Caco-2 (cell line): ENCODE measurements around the gene PIEZO1. TPM values are rescaled to one million over a fixed set of nuclear protein-coding genes. Genes with fewer than 3 reads are reported as not detected.

ENCODE experiments used
- BruUV-seq: library from RNA; stranded (reverse); fragments of 400-500 nt; replicated peaks from 2 replicates; lab custom pipeline; 2021; lab: Mats Ljungman, UMichigan
- CTCF ChIA-PET: fragments of 300-600 bp; sonication (Branson Sonifier 250); formaldehyde crosslinking; loops from one replicate; lab custom pipeline; 2022; ENCODE audit warnings: antibody characterized with exemption; lab: Charles Lee
- POLR2A ChIA-PET: fragments of 300-600 bp; sonication (Branson Sonifier 250); formaldehyde crosslinking; loops from one replicate; lab custom pipeline; 2022; ENCODE audit warnings: antibody characterized with exemption; lab: Charles Lee
- DNase-seq, 2 experiments: peaks; one replicate each; pipeline versions ENCODE4 v3.0.0 to v3.0.0-alpha.2; 2020 to 2022
- H3K27me3 ChIP-seq: replicated peaks from 2 replicates; pipeline ENCODE4 v1.6.0; 2011; ENCODE audit warnings: low read length; ENCODE audit not compliant: control insufficient read depth, insufficient read depth
- H3K36me3 ChIP-seq: 2 replicates; pipeline ENCODE4 v1.5.1; 2011; ENCODE audit warnings: low read length; ENCODE audit not compliant: control insufficient read depth, insufficient read depth
- H3K4me1 ChIP-seq: fragments of 250-450 bp; sonication (Bioruptor Pico); 2 replicates; pipeline ENCODE4 v1.5.1; 2020; ENCODE audit warnings: mild to moderate bottlenecking
- H3K4me3 ChIP-seq: 2 replicates; pipeline ENCODE4 v1.5.1; 2011; ENCODE audit warnings: low read depth, mild to moderate bottlenecking, control low read depth, low read length
- H3K9me3 ChIP-seq: fragments of 250-450 bp; sonication (Bioruptor Pico); 2 replicates; pipeline ENCODE4 v1.5.1; 2020; ENCODE audit warnings: mild to moderate bottlenecking, moderate library complexity
- H3K27ac Mint-ChIP-seq: one replicate; pipeline ENCODE4 v1.8.0; 2022; ENCODE audit warnings: mixed read lengths; ENCODE audit not compliant: unreplicated experiment
- H3K27me3 Mint-ChIP-seq: one replicate; pipeline ENCODE4 v1.8.0; 2022; ENCODE audit warnings: mixed read lengths; ENCODE audit not compliant: insufficient read depth, unreplicated experiment
- H3K36me3 Mint-ChIP-seq: one replicate; pipeline ENCODE4 v1.8.0; 2022; ENCODE audit warnings: mild to moderate bottlenecking, mixed read lengths; ENCODE audit not compliant: insufficient read depth, unreplicated experiment
- H3K4me1 Mint-ChIP-seq: one replicate; pipeline ENCODE4 v1.8.0; 2022; ENCODE audit warnings: low read depth, mixed read lengths; ENCODE audit not compliant: unreplicated experiment
- H3K4me3 Mint-ChIP-seq: one replicate; pipeline ENCODE4 v1.8.0; 2022; ENCODE audit warnings: mild to moderate bottlenecking, moderate library complexity, mixed read lengths; ENCODE audit not compliant: unreplicated experiment
- H3K9me3 Mint-ChIP-seq: one replicate; pipeline ENCODE4 v1.8.0; 2022; ENCODE audit warnings: mixed read lengths; ENCODE audit not compliant: unreplicated experiment
- intact Hi-C: fragments of 100-400 bp; cut with micrococcal nuclease; formaldehyde crosslinking; loops from one replicate; pipeline ENCODE4 v1.10.0; 2022; ENCODE audit not compliant: unreplicated experiment
- total RNA-seq: library from RNA; stranded (reverse); gene quantifications from 2 replicates; pipeline ENCODE4 v1.2.3, GENCODE V29; 2022
- TF ChIP-seq, protein P1 (sequence below), 2 experiments: fragments of 200-600 bp in 1 of 2; IDR thresholded peaks; 1 replicate in 1 of 2; 2 replicates in 1 of 2; pipeline versions ENCODE4 v1.5.1 to v1.8.0; 2011 to 2022; ENCODE audit warnings: antibody characterized with exemption in 1 of 2, control low read depth in 1 of 2, inconsistent platforms in 1 of 2, low read depth in 1 of 2, low read length in 1 of 2, mild to moderate bottlenecking in 1 of 2, moderate library complexity in 1 of 2; ENCODE audit not compliant: insufficient read depth in 1 of 2, severe bottlenecking in 1 of 2, unreplicated experiment in 1 of 2

PIEZO1 gene
- total RNA-seq, 1 experiment from 2014 or later = 248 TPM

- DNase-seq = no peak
- Histone ChIP-seq H3K9me3 (no peaks in the 10 kb centered on the region), H3K36me3 (no peaks in the 10 kb centered on the region), H3K27me3 (no peaks in the 10 kb centered on the region), H3K4me3 (no peak overlapping the region), H3K4me1 (peaks cover 58% of the 10 kb centered on the region)
- TF ChIP-seq, protein P1, sequence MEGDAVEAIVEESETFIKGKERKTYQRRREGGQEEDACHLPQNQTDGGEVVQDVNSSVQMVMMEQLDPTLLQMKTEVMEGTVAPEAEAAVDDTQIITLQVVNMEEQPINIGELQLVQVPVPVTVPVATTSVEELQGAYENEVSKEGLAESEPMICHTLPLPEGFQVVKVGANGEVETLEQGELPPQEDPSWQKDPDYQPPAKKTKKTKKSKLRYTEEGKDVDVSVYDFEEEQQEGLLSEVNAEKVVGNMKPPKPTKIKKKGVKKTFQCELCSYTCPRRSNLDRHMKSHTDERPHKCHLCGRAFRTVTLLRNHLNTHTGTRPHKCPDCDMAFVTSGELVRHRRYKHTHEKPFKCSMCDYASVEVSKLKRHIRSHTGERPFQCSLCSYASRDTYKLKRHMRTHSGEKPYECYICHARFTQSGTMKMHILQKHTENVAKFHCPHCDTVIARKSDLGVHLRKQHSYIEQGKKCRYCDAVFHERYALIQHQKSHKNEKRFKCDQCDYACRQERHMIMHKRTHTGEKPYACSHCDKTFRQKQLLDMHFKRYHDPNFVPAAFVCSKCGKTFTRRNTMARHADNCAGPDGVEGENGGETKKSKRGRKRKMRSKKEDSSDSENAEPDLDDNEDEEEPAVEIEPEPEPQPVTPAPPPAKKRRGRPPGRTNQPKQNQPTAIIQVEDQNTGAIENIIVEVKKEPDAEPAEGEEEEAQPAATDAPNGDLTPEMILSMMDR (IDR thresholded peaks at IDR 0.05; ENCODE audit: insufficient read depth in 1 of 2, low read depth in 1 of 2, low read length in 1 of 2, severe bottlenecking in 1 of 2, unreplicated experiment in 1 of 2) = no peak
- Mint-ChIP-seq H3K27me3 (no peaks in the 10 kb centered on the region), H3K36me3 (peaks cover 64% of the 10 kb centered on the region), H3K27ac (peak overlapping the region; percentile 32), H3K4me3 (no peak overlapping the region), H3K9me3 (no peaks in the 10 kb centered on the region), H3K4me1 (peaks cover 39% of the 10 kb centered on the region)
- intact Hi-C loops = no loop called here
- CTCF ChIA-PET = no interaction called here
- no TSS peak for BruUV-seq
- POLR2A ChIA-PET = no interaction called here
These were observed 7.3 kb downstream of the PIEZO1 start for GRCh38 chr16:88777471-88778270.

DNA sequence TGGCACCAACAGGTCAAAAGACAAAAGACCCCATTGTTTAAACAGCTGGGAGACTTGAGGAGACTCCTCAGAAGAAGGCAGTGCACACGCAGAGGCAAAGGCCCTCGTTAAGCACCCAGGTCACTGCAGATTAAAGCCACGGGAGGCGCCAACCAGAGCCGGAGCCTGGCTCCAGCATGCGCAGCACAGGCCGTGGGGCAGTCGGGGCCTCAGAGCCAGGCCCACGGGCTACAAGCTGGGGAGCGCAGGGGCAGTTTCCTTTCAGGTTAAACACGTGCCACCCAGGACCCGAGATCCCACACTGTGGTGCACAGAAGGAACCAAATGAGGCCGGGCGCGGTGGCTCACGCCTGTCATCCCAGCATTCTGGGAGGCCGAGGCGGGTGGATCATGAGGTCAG is 9.2 kb downstream of the PIEZO1 start:
- Histone ChIP-seq H3K36me3 (no peaks in the 10 kb centered on the region), H3K4me1 (peaks cover 53% of the 10 kb centered on the region)
- TF ChIP-seq, protein P1 (IDR thresholded peaks at IDR 0.05; ENCODE audit: insufficient read depth in 1 of 2, low read depth in 1 of 2, low read length in 1 of 2, severe bottlenecking in 1 of 2, unreplicated experiment in 1 of 2) = no peak

GRCh38 chr16:88774544-88775393 is 10.3 kb downstream of the PIEZO1 start:
- Histone ChIP-seq H3K4me3 (no peak overlapping the region), H3K36me3 (no peaks in the 10 kb centered on the region), H3K4me1 (peaks cover 53% of the 10 kb centered on the region), H3K9me3 (no peaks in the 10 kb centered on the region), H3K27me3 (no peaks in the 10 kb centered on the region)
- H3K27me3 Mint-ChIP-seq = no peaks in the 10 kb centered on the region
- DNase-seq = no peak
- peak overlapping the region; percentile 67 for H3K27ac Mint-ChIP-seq
- H3K9me3 Mint-ChIP-seq = no peaks in the 10 kb centered on the region
- intact Hi-C loops = no loop called here
- no peak overlapping the region for H3K4me3 Mint-ChIP-seq
- peaks cover 27% of the 10 kb centered on the region for H3K4me1 Mint-ChIP-seq
- no TSS peak for BruUV-seq
- TF ChIP-seq, protein P1 (IDR thresholded peaks at IDR 0.05; ENCODE audit: insufficient read depth in 1 of 2, low read depth in 1 of 2, low read length in 1 of 2, severe bottlenecking in 1 of 2, unreplicated experiment in 1 of 2) = no peak
- peaks cover 80% of the 10 kb centered on the region for H3K36me3 Mint-ChIP-seq
- ChIA-PET POLR2A (no interaction called here), CTCF (interaction anchor here (1.1 to 2.8 kb wide), 4 partner anchors 8 to 38 kb away, joined by 3 to 24 read pairs (median 12); no protein-coding TSS in a partner anchor)

More for the DNA sequence above, 9.2 kb downstream of the PIEZO1 start:
- Histone ChIP-seq H3K4me3 (no peak overlapping the region), H3K9me3 (no peaks in the 10 kb centered on the region), H3K27me3 (no peaks in the 10 kb centered on the region)
- DNase-seq = no peak
- H3K27ac Mint-ChIP-seq = peak overlapping the region; percentile 19
- H3K9me3 Mint-ChIP-seq = no peaks in the 10 kb centered on the region
- POLR2A ChIA-PET = no interaction called here
- no peaks in the 10 kb centered on the region for H3K27me3 Mint-ChIP-seq
- BruUV-seq = no TSS peak
- peaks cover 77% of the 10 kb centered on the region for H3K36me3 Mint-ChIP-seq
- no peak overlapping the region for H3K4me3 Mint-ChIP-seq
- intact Hi-C loops = no loop called here
- CTCF ChIA-PET = interaction anchor here (1.2 kb wide), 1 partner anchor 38 kb away, joined by 3 read pairs; no protein-coding TSS in a partner anchor
- peaks cover 32% of the 10 kb centered on the region for H3K4me1 Mint-ChIP-seq
